Stimulated activated CD4-positive, alpha-beta T cell treated with anti-CD3 and anti-CD28 coated beads, Interleukin-2, amount 100 ng/mL, for 48 hours (primary cell): Measurements from ENCODE around the gene TEX264.
"Not testable (repeated sequence)": the region's sequence is repeated elsewhere in the genome, so short reads cannot be mapped to it uniquely, and the experiment has no call there.

Experiments
- DNase-seq, 2 donors: peaks; one replicate each; pipeline ENCODE4 v3.0.0-alpha.2; 2020

Gene TEX264

DNA sequence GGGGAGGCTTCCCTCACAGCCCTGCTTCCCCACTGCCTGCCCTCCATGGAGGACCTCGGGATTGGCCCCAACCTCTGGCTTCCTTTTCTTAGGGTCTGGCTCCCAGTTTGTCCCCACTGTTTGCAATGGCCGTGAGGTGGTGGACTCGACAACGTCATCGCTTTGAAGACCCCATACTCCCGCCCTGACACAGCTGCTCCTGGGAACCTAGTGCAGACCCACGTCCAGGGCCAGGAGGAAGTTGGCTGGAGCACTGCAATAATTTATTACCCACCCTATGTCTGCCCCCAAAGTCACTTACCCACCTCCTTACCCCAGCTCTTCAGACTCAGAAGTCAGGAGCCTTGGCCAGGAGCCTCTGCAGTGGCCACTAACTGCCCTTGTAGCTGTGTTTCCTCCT lies 46.9 kb downstream of the TEX264 start:
- DNase-seq = no peak

DNA sequence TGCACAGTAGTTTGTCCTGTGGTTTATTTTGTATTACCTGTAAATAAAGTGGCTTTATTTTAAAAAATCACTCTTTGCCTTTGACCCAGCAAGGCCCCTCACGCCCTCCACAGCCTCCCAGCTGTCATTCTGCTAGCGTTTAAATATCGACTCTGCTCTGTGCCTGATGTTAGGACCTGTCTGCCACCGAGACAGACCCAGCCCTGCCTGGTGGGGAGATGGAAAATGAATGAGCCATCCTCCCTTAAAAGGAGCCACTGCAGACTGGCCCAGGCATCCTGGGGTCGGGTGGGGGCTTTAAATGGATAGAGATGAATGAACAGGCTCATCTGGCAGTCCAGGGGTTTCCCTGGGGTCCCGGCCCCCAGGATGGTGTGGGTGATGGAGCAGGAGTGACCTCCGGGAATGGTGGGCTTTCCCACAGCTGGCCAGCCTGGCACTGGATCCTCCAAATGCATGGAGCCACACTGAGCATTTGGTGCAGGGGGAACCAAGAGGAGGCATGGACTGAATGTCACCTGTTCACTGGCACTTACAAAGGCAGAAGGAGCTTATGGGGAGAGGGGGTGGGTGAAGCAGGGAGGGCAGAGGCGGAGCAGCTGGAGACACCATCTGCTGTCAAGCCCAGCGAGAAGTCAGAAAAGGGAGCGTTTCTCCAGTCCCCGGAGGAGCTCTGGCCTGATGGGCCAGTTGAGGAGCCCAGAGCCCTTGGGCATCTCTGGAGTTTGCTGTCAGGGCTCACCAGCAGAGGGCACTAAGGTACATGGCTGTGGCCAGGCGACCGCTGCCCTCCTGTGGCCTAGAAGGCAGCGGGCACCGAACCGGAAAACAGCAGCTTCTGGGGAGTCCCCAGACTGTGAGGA lies 47.7 kb downstream of the TEX264 start:
- peak; percentile 57 to 65 for DNase-seq

DNA sequence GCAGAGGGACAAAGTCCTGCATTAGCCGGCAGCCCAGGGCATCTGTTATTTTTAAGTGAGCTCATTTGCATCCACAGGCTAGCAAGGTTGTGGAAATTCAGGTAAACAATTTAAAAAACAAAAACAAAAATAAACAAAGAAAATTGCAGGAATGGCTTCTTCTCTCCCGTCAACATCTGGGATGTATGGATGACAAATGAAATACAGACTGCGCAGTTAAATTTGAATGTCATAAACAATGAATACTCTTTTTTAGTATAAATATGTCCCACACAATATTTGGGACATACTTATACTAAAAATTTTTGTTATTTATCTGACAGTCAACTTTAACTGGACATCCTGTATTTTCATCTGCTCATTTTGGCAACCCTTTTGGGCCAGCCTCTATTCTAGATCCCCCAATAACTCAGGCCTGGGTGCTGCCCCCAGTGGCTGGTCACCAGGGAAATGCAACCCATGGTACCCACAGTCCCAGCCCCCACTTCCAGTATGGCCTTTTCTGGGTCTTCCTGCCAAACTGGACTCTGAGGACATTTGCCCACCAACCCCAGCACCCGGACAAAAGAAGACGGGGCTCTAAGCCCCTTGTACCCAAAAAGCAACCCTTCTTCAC lies 48.5 kb downstream of the TEX264 start:
- no peak for DNase-seq

DNA sequence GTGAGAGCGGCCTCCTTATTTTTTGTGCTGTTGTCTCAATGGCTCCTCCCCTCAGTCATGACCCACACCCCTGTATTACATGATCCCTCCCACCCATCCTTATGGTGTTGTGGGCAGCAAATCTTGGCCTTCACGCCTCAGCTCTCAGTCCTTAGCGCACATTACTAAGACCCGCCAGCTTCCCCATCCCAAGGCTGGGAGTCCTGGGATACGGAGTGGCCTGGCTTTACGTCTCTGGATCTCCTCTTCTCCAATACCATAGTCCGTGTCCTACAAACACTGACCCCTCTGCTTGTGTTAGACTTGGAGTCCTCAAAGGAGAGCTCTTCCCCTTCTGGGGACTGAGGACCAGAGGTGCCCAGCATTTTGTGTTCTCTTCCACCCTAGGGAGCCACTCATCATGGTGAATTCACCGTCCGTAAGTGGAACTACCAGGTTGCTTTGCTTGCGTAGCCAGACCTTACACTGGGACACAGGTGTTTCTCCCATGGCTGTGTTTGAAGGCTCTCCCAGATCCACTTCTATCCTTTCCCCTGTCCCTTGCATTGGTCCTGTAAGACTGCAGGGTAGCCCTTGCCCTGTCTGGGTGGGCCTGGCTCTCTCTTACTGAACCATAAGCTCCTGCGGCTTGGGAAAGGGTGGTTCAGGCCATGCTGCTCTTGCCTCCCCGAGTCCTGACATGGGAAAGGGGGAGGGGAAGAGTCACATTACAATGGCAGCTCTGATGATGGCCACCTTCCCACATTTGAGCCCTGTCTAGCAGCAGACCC lies 49.4 kb downstream of the TEX264 start:
- no peak for DNase-seq

DNA sequence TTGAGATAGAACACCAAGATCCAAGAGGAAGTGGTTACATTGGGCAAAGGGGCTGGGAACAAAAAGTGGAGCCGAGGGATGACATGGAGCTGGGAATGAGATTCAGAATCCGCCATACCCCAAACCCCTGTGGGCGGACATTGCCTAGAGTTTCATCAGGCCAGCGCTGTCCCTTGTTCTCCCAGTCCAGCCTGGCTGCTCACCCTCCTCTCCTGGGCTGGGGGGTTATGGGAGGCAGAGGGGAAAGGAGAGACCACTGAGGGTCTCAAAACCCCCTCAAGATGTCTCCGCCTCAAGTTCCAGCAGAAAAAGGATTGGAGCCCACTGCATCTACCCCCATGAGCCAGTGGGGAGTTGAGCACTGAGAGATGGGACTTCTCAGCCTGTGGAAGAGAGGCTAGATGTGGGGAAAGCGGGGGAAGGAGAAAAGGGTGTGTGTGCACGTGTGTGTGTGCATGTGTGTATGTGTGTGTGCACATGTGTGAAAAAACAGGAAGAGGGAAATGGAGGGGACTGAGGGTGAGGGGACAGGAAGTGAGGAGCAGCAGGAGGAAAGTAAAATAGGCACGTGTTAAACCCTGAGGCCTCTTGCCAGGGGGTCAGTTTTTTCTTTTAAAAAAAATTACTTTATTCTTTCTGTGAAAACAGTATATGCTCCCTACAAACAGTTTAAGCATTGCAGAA lies 50.2 kb downstream of the TEX264 start:
- DNase-seq = no peak

DNA sequence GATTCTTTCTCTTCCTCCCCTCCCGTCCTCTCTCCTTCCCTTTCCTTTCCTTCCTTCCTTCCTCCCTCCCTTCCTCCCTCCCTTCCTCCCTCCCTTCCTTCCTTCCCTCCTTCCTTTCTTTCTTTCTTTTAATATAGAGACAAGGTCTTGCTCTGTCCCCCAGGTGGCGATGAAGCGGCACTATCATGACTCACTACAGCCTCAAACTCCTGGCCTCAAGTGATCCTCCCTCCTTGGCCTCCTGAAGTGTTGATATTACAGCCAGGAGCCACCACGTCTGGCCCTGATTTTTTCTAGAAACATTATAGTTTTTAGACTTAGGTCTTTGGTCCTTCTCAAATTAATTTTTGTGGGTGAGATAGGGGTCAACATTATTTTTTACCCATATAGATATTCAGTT lies 51.3 kb downstream of the TEX264 start:
- peak in 1 of 2 donors; percentile 13 for DNase-seq

DNA sequence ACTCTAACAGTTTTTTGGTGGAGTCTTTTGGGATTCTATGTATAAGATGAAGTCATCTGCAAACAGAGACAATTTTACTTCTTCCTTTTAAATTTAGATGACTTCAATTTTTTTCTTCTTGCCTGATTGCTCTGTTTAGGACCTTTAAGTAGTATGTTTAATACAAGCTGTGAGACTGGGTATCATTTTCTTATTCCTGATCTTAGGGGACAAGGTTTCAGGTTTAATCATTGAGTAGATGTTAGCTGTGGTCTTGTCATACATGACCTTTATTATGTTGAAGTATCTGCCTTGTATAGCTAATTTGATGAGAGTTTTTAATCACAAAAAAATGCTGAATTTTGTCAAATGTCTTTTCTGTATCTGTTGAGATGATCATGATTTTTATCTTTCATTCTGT lies 56.4 kb downstream of the TEX264 start:
- no peak for DNase-seq

DNA sequence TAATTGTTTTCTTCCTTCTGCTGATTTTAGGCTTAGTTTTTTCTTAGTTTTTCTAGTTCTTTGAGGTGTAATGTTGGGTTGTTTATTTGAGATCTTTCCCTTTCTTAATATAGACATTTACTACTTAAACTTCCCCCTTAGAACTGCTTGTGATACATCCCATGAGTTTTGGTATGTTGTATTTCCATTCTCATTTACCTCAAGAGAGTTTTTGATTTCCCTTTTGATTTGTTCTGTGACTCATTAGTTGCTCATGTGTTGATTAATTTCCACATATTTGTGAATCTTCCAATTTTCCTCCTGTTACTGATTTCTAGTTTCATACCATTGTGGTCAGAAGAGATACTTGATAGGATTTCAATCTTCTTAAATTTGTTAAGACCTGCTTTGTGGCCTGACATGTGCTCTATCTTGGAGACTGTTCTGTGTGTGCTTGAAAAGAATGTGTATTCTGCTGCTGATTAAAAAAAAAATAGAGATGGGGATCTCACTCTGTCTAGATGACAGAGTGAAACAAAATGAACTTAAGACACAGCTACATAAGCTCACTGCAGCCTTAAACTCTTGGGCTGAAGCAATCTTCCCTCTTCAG lies 58.1 kb downstream of the TEX264 start:
- DNase-seq = no peak

DNA sequence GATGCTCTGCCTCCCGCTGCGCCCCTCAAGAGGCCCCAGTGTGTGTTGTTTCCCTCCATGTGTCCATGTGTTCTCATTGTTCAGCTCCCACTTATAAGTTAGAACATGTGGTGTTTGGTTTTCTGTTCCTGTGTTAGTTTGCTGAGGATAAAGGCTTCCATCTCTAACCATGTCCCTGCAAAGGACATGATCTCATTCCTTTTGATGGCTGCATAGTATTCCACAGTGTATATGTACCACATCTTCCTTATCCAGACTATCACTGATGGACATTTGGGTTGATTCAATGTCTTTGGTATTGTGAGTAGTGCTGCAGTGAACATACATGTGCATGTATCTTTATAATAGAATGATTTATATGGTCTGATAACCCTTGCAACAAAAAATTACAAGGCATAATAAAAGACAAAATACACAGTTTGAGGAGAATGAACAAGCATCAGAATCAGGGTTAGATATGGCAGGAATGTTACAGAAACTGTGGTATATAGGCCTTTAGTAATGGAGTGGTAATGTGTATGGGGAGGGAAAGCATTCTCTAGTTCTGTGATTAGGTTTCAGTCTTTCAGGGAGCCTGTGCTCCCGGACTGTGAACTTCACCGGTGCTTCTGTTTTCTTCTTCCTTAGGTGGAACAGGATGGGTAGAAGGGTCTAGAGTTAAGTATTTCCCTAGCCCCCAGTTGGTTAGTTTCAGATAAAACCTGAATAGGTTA lies 63.0 kb downstream of the TEX264 start:
- DNase-seq = no peak

DNA sequence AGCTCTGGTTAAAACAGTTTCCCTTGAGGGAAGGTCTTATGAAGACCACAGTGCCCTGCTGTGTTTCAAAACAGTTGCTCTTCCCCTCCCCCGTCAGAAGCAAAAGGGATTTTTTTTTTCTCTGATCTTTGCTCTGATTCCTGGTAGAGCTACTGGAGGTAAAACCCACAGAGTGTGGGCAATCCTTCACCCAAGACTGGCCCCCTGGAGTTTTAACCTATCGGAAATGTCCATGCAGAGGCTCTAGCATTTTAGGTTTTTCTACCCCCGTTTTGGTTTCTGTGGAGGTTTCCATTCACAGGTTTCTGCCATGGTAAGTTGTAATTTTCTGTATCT lies 63.5 kb downstream of the TEX264 start:
- DNase-seq = no peak

DNA sequence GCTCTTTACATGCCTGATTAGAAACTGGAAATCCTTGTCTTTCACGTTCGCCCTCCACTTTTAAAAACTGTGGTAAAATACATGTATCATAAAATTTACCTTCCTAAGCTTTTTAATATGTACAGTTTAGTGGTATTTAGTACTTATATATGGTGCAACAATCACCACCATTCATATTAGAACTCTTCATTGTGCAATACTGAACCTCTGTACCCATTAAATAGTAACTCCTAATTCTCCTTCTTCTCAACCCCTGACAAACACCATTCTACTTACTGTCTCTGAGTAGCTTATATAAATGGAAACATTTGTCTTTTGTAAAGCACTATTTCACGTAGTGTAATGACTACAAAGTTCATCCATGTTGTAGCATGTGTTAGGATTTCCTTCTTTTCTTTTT lies 64.0 kb downstream of the TEX264 start:
- DNase-seq = no peak

DNA sequence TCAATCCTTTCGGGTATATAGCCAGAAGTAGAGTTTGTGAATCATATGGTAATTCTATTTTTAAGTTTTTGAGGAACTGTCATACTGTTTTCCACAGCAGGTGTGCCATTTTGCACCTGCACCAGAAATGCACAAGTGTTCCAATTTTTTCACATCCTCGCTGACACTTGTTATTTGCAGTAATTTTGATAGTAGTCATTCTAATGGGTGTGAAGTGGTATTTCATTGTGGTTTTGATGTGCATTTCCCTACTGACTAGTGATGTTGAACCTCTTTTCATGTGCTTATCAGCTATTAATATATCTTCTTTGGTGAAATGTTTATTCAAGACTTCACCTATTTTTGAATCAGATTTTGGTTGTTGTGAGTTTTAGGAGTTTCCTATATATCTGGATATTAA lies 64.9 kb downstream of the TEX264 start:
- no peak for DNase-seq

DNA sequence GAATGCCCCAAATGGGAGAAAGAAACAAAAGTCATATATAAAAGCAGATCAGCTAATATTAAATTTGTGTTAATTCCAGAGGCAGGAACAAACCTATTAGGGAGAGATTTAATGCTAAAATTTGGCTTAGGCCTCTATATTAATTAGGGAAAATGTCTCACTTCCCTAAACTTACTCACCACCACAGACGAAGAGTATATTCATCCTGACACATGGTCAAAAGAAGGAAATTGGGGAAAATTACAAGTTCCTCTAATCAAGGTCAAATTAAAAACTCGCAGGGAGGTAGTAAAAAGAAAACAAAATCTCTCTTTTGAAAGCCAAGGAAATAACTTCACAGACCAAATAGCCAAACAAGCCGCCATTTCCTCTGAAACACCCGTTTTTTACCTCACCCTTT lies 68.1 kb downstream of the TEX264 start:
- no peak for DNase-seq

DNA sequence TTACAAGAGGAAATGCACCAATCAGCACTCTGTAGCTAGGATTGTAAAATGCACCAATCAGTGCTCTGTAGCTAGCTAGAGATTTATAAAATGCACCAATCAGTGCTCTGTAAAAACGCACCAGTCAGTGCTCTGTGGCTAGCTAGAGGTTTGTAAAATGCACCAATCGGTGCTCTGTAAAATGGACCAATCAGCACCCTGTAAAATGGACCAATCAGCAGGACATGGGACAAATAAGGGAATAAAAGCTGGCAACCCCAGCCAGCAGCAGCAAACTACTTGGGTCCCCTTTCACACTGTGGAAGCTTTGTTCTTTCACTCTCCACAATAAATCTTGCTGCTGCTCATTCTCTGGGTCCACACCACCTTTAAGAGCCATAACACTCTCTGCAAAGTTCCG lies 71.3 kb downstream of the TEX264 start:
- DNase-seq = not testable (repeated sequence)

DNA sequence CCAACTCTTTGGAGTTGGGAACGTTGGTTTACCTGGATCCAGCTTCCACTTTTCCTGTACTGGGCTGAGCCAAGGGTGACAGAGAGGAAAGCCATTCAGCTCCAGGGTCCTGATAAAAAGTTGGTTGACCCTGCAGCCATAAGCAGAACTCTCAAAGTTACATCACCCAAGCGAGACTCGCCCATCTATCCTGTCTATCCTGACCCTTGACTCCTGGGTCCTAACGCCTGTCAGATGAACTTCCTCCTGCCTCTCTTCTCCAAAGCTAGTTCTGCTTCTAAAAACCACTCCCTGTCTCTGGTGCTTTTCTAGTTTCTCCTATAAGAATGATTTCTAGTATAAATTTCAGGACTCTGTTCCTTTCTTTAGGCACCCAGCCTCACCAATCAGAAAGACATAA lies 71.9 kb downstream of the TEX264 start:
- not testable (repeated sequence) for DNase-seq

DNA sequence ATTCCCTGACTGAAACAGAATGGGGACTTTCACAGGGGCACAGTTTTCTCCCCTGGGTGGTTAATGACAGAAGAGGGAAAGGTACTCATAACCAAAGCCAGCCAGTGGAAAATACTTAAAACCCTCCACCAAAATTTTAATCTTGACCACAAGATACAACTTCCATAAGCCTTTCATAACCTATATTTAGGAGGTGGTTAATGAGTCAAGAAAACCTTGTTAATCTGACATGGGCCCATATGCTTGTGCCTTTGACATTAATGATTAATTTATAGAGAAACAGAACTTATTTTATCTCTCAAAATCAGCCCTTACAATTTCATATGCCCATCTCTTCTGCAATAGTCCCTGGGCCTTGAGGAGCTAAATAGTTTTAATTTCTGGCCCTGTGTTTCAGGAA lies 76.8 kb downstream of the TEX264 start:
- DNase-seq = no peak

DNA sequence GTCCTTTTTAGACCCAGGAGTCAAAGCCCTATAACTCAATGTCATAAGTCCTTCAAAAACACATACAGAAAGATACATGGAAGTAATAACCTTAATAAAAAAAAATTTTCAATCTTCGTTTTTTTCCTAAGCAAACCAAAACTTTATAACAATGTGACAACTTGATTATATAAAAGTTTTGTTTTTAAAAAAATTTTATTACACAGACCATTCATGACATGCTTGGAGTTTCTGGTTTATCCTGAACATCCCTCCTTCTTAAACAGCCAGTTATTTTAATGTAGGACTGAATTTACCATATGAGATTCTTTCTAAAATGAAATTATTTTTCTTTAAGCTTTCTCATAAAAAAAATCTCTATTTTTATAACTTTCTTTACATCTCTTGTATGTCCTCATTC lies 77.3 kb downstream of the TEX264 start:
- DNase-seq = no peak

DNA sequence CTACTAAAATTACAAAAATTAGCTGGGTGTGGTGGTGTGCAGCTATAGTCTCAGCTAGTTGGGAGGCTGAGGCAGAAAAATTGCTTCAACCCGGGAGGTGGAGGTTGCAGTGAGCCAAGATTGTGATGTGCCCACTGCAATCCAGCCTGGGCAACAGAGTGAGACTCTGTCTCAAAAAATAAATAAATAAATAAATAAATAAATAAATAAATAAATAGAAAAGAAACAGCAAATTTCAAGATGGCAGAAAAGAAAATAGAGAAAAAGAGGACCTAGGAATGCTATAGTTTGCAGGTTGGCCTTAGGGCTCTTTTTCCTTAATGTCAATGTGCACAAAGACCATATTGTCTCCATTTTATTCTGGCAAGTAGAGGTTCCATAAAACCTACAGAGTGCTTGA lies 79.8 kb downstream of the TEX264 start:
- DNase-seq = no peak

DNA sequence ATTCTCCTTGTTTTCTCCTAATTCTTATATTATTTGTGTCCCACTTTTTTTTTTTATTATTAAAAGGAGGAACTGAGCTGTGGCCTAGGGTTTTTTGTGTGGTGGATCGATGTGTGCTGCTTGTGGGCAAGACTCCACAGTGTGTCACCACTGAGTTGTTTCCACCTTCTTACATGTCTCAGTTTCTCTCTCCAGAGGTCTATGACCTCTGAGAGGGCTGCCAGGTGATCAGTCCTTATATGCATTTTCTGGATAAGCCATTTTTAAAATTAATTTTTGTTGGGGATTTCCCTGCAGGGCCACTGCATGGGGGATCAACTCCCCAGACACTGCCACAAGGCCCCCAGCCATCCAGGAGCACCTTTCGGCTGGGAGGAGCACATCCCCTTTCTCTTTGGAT lies 80.2 kb downstream of the TEX264 start:
- no peak for DNase-seq
